Endodermal cell (in vitro differentiated cells): Measurements from ENCODE around the gene EP400. TPM values are rescaled to one million over a fixed set of nuclear protein-coding genes. Genes with fewer than 3 reads are reported as not detected.

ENCODE experiments used
- DNase-seq: peaks from one replicate; pipeline ENCODE4 v3.0.0-alpha.2; 2017
- H3K27ac ChIP-seq: 2 replicates; pipeline ENCODE4 v1.5.1; 2013; ENCODE audit warnings: mild to moderate bottlenecking, low read depth, low read length, moderate library complexity
- H3K27me3 ChIP-seq: 2 replicates; pipeline ENCODE4 v1.6.1; 2013; ENCODE audit warnings: mild to moderate bottlenecking, low read length, moderate library complexity; ENCODE audit not compliant: insufficient read depth, control insufficient read depth, poor library complexity, severe bottlenecking
- H3K36me3 ChIP-seq: 2 replicates; pipeline ENCODE4 v1.7.0; 2013; ENCODE audit warnings: mild to moderate bottlenecking, low read length, moderate library complexity; ENCODE audit not compliant: control insufficient read depth, insufficient read depth
- H3K4me1 ChIP-seq: one replicate; pipeline ENCODE4 v1.7.0; 2013; ENCODE audit warnings: low read length; ENCODE audit not compliant: control insufficient read depth, insufficient read depth
- H3K4me3 ChIP-seq: 2 replicates; pipeline ENCODE4 v1.5.1; 2013; ENCODE audit warnings: mild to moderate bottlenecking, low read length, moderate library complexity
- H3K9ac ChIP-seq: 2 replicates; pipeline ENCODE4 v1.6.1; 2013; ENCODE audit warnings: mild to moderate bottlenecking, low read length, moderate library complexity; ENCODE audit not compliant: poor library complexity, severe bottlenecking; ENCODE audit errors: extremely low read depth
- H3K9me3 ChIP-seq: 2 replicates; pipeline ENCODE4 v1.6.1; 2013; ENCODE audit warnings: mild to moderate bottlenecking, low read length, moderate library complexity; ENCODE audit not compliant: control insufficient read depth
- H3K27ac Mint-ChIP-seq: 2 replicates; pipeline ENCODE4 v1.8.0; 2020; ENCODE audit warnings: mixed read lengths
- H3K27me3 Mint-ChIP-seq: 2 replicates; pipeline ENCODE4 v1.8.0; 2021; ENCODE audit warnings: mild to moderate bottlenecking, mixed read lengths; ENCODE audit not compliant: insufficient read depth
- H3K36me3 Mint-ChIP-seq: 2 replicates; pipeline ENCODE4 v1.8.0; 2020; ENCODE audit warnings: low read depth, mixed read lengths
- H3K4me1 Mint-ChIP-seq: 2 replicates; pipeline ENCODE4 v1.8.0; 2020; ENCODE audit warnings: mixed read lengths
- H3K4me3 Mint-ChIP-seq: 2 replicates; pipeline ENCODE4 v1.8.0; 2020; ENCODE audit warnings: mild to moderate bottlenecking, moderate library complexity, mixed read lengths
- H3K9me3 Mint-ChIP-seq: 2 replicates; pipeline ENCODE4 v1.8.0; 2020; ENCODE audit warnings: mild to moderate bottlenecking, mixed read lengths
- CTCF ChIP-seq: fragments of 200-600 bp; sonication (generic); conservative IDR thresholded peaks from 2 replicates; pipeline ENCODE4 v1.5.0; 2021; ENCODE audit warnings: antibody characterized with exemption, mild to moderate bottlenecking
- WGBS, 2 experiments: methylation state at CpG; one replicate each; pipeline versions ENCODE4 v1.1.5 to v1.1.7; 2013; ENCODE audit warnings: missing lambda C conversion rate in 2 of 2, mixed read lengths in 1 of 2; ENCODE audit not compliant: insufficient coverage in 1 of 2, insufficient read length in 1 of 2; 5-methylcytosine and 5-hydroxymethylcytosine counted together
- total RNA-seq, 2 donors: library from RNA; stranded (reverse); fragmentation: NEBNext Ultra II Directional in 1 of 2; extraction: Animal tissue kit (Norgen Biotek cat#: 25700) in 1 of 2; gene quantifications; 2 replicates in 1 of 2; 3 replicates in 1 of 2; pipeline ENCODE4 v1.2.1, GENCODE V29; 2021

Gene EP400
- total RNA-seq, 2 donors from 2014 or later: 64.7 to 78.3 TPM

DNA sequence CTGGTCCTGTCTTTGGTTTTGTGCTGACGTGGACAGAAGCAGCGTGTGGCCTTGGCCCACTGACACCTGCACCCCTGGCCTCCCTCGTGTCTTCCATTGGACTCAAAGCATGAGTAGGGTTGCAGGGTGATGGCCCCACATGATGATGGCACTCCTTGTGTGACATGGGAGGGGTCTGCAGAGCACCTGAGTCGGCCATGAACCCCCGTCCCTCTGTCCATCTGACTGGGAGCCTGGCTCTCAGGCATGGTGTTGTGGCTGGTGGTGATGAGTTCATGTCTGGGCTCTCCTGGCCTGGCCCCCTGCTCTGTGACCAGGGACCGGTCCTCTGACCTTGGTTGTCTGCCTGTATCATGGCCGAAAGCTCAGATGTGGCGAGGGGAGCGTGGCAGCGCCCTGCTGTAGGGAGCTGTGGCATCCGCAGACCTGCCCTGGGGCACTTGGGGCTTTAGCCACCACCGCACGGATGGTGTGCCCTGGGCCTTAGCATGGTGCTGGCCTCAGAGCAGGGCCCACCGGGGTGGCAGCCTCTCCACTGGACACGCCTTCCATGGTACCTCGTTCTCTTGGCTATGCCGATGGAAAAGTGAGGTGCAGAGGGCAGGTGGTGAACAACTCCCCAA lies 38.6 kb upstream of the EP400 start:
- H3K9me3 ChIP-seq: no peaks in the 10 kb centered on the region
- Mint-ChIP-seq H3K27ac (no peak overlapping the region), H3K4me3 (no peak overlapping the region), H3K4me1 (no peaks in the 10 kb centered on the region), H3K27me3 (no peaks in the 10 kb centered on the region), H3K9me3 (no peaks in the 10 kb centered on the region), H3K36me3 (peaks cover 28% of the 10 kb centered on the region)
- H3K27me3 ChIP-seq: no peaks in the 10 kb centered on the region
- no peak overlapping the region for H3K4me3 ChIP-seq
- no peaks in the 10 kb centered on the region for H3K4me1 ChIP-seq
- H3K27ac ChIP-seq: no peak overlapping the region
- H3K9ac ChIP-seq: no peak overlapping the region
- peaks cover 31% of the 10 kb centered on the region for H3K36me3 ChIP-seq
- TF ChIP-seq CTCF: no peak
- 96% methylated on average over 13 to 17 of the region's 17 CpGs for WGBS, 2 experiments
- DNase-seq: no peak

DNA sequence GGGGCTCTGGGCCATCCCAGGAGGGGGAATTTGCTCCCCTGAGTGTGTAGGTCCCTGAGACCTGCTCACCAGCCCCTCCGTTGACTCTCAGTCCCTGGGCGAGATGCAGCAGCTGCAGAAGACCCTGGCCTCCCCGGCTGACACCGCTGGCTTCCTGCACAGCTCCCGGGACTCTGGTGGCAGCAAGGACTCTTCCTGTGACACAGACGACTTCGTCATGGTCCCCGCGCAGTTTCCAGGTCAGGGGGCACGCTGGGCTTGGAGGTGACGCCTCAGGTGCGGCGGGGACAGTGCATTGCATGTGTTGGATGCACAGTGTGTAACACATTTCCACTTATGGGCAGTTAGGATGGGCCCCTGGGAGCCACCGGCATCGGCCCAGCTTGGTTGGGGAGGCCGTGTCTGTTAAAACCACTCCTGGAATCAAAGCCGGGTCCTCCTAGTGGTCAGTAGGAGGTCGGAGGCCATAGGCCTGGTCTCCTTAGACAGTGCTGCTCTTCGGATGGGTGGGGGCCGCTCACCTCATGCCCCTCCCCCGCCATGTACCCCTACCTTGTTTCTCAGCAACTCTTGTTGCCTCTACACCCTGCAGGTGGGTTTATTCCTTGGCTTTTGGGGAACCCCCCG lies 37.8 kb upstream of the EP400 start:
- 90 to 91% methylated on average over 15 to 22 of the region's 22 CpGs for WGBS, 2 experiments
- Histone ChIP-seq H3K9me3 (no peaks in the 10 kb centered on the region), H3K4me3 (no peak overlapping the region), H3K27me3 (no peaks in the 10 kb centered on the region), H3K4me1 (no peaks in the 10 kb centered on the region), H3K27ac (no peak overlapping the region), H3K36me3 (peaks cover 28% of the 10 kb centered on the region), H3K9ac (no peak overlapping the region)
- Mint-ChIP-seq H3K27ac (peak overlapping the region; percentile 26), H3K36me3 (peaks cover 31% of the 10 kb centered on the region), H3K9me3 (no peaks in the 10 kb centered on the region), H3K4me1 (no peaks in the 10 kb centered on the region), H3K27me3 (no peaks in the 10 kb centered on the region), H3K4me3 (no peak overlapping the region)
- no peak for DNase-seq
- TF ChIP-seq CTCF: peak; percentile 27

GRCh38 chr12:131912518-131913274 lies 37.0 kb upstream of the EP400 start:
- TF ChIP-seq CTCF: peak; percentile 57
- Histone ChIP-seq H3K27me3 (no peaks in the 10 kb centered on the region), H3K27ac (no peak overlapping the region), H3K4me1 (no peaks in the 10 kb centered on the region), H3K9ac (no peak overlapping the region), H3K4me3 (no peak overlapping the region), H3K36me3 (peaks cover 28% of the 10 kb centered on the region), H3K9me3 (no peaks in the 10 kb centered on the region)
- Mint-ChIP-seq H3K9me3 (no peaks in the 10 kb centered on the region), H3K27me3 (no peaks in the 10 kb centered on the region), H3K4me1 (no peaks in the 10 kb centered on the region), H3K36me3 (peaks cover 30% of the 10 kb centered on the region), H3K27ac (no peak overlapping the region), H3K4me3 (no peak overlapping the region)
- WGBS, 2 experiments: 86 to 93% methylated on average over 8 to 20 of the region's 20 CpGs
- DNase-seq: no peak
